A673 (cell line): Measurements from ENCODE around the gene DENND5B.

Source experiments
- EZH2 ChIP-seq: fragments of 200-600 bp; sonication (generic); IDR thresholded peaks from 2 replicates; pipeline ENCODE4 v1.6.1; 2017; ENCODE audit warnings: borderline replicate concordance, low read depth, mild to moderate bottlenecking, mixed read lengths, antibody characterized with exemption, low read length; ENCODE audit not compliant: poor library complexity, severe bottlenecking
- TF ChIP-seq, protein P1 (sequence below): fragments of 300-800, 200-600 bp; sonication (generic); conservative IDR thresholded peaks from 2 replicates; pipeline ENCODE4 v1.5.1; 2017; ENCODE audit warnings: low read depth, mild to moderate bottlenecking, antibody characterized with exemption, low read length, moderate library complexity, mixed read lengths

DNA sequence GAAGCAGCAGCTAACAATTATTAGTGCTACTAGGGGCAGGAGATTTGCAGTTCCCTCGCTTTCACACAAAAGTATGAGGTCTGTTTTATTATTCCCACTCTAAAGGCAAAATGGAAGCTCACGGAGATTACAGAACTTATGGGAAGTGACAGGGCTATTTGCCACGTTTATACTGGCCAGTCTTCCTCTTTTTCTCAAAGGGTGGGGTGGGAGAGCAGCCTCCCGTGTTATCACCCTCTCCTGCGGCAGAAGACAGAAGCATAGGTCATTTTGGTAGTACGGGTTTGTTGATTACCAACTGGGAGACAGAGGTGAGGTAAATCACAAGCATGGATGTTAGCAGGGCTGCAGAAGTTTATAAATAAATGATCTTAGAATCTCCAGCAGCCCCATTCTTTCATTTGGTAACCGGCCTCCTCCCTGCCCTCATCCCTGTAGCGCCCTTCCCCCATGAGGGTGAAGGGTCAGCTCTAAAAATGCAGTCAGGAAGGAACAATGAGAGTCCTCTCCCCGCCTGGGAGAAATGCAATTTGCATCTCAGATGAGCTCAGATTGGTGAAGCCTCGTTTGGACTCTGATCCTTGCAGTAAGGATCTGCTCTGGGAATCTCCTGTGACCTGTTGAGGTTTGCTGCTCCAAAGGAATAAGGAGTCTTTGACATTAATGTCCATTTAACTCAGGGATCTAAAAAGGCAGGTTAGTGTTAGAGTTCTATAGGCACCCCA is 220.2 kb downstream of the DENND5B start:
- TF ChIP-seq, protein P1, sequence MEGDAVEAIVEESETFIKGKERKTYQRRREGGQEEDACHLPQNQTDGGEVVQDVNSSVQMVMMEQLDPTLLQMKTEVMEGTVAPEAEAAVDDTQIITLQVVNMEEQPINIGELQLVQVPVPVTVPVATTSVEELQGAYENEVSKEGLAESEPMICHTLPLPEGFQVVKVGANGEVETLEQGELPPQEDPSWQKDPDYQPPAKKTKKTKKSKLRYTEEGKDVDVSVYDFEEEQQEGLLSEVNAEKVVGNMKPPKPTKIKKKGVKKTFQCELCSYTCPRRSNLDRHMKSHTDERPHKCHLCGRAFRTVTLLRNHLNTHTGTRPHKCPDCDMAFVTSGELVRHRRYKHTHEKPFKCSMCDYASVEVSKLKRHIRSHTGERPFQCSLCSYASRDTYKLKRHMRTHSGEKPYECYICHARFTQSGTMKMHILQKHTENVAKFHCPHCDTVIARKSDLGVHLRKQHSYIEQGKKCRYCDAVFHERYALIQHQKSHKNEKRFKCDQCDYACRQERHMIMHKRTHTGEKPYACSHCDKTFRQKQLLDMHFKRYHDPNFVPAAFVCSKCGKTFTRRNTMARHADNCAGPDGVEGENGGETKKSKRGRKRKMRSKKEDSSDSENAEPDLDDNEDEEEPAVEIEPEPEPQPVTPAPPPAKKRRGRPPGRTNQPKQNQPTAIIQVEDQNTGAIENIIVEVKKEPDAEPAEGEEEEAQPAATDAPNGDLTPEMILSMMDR, result no peak
- TF ChIP-seq EZH2, result no peak
